Stimulated activated CD8-positive, alpha-beta memory T cell treated with anti-CD3 and anti-CD28 coated beads, Interleukin-4, amount 100 ng/mL, for 24 hours (primary cell): Measurements from ENCODE around the gene OMA1.

Experiments used
- DNase-seq: peaks from one replicate; pipeline ENCODE4 v3.0.0-alpha.2; 2020; ENCODE audit warnings: low read depth

Gene OMA1

GRCh38 chr1:58457023-58457635 is 89.4 kb downstream of the OMA1 start:
- DNase-seq: no peak

- no peak for DNase-seq
Observed at GRCh38 chr1:58456470-58456869, 90.1 kb downstream of the OMA1 start.

- DNase-seq: no peak
Observed at GRCh38 chr1:58454807-58455206, 91.7 kb downstream of the OMA1 start.

GRCh38 chr1:58454385-58454784 is 92.1 kb downstream of the OMA1 start:
- no peak for DNase-seq

GRCh38 chr1:58451560-58452191 is 94.8 kb downstream of the OMA1 start:
- DNase-seq: no peak

GRCh38 chr1:58447886-58448285 is 98.6 kb downstream of the OMA1 start:
- no peak for DNase-seq

- no peak for DNase-seq
Observed at GRCh38 chr1:58447042-58447441, 99.5 kb downstream of the OMA1 start.

GRCh38 chr1:58446368-58446767 is 100.2 kb downstream of the OMA1 start:
- DNase-seq: no peak

GRCh38 chr1:58443986-58444868 is 102.3 kb downstream of the OMA1 start:
- DNase-seq: no peak

- DNase-seq: no peak
Observed at GRCh38 chr1:58442114-58442513, 104.4 kb downstream of the OMA1 start.

GRCh38 chr1:58441699-58442098 is 104.8 kb downstream of the OMA1 start:
- no peak for DNase-seq

GRCh38 chr1:58440696-58441095 is 105.8 kb downstream of the OMA1 start:
- no peak for DNase-seq

GRCh38 chr1:58439946-58440345 is 106.6 kb downstream of the OMA1 start:
- DNase-seq: no peak

- no peak for DNase-seq
Observed at GRCh38 chr1:58438468-58438867, 108.1 kb downstream of the OMA1 start.

GRCh38 chr1:58437623-58438022 is 108.9 kb downstream of the OMA1 start:
- DNase-seq: no peak

- no peak for DNase-seq
Observed at GRCh38 chr1:58436615-58437297, 109.8 kb downstream of the OMA1 start.

GRCh38 chr1:58435376-58435775 is 111.2 kb downstream of the OMA1 start:
- DNase-seq: no peak

GRCh38 chr1:58434607-58435006 is 111.9 kb downstream of the OMA1 start:
- no peak for DNase-seq

GRCh38 chr1:58434181-58434580 is 112.3 kb downstream of the OMA1 start:
- no peak for DNase-seq

GRCh38 chr1:58432851-58433668 is 113.5 kb downstream of the OMA1 start:
- DNase-seq: no peak

- DNase-seq: no peak
Observed at GRCh38 chr1:58431901-58432620, 114.5 kb downstream of the OMA1 start.
